Prostate gland (tissue), 2 donors: ENCODE data around the gene IL2RA.

Experiments
- POLR2A ChIP-seq: fragments of 450-650 bp; IDR thresholded peaks from one replicate; pipeline ENCODE4 v1.6.1; 2016; ENCODE audit warnings: antibody characterized with exemption, mild to moderate bottlenecking
- POLR2AphosphoS5 ChIP-seq: sonication (generic); formaldehyde crosslinking; IDR thresholded peaks from one replicate; pipeline ENCODE4 v1.6.1; 2017; ENCODE audit warnings: antibody characterized with exemption
- TF ChIP-seq, protein P1 (sequence below), 4 experiments: fragments of 200-600 bp in 2 of 4; fragments of 450-650 bp in 2 of 4; sonication (generic) in 2 of 4; IDR thresholded peaks; 1 replicate in 3 of 4; 2 replicates in 1 of 4; pipeline ENCODE4 v1.5.1; 2016 to 2019; ENCODE audit warnings: antibody characterized with exemption in 4 of 4, mild to moderate bottlenecking in 2 of 4, moderate library complexity in 2 of 4

DNA sequence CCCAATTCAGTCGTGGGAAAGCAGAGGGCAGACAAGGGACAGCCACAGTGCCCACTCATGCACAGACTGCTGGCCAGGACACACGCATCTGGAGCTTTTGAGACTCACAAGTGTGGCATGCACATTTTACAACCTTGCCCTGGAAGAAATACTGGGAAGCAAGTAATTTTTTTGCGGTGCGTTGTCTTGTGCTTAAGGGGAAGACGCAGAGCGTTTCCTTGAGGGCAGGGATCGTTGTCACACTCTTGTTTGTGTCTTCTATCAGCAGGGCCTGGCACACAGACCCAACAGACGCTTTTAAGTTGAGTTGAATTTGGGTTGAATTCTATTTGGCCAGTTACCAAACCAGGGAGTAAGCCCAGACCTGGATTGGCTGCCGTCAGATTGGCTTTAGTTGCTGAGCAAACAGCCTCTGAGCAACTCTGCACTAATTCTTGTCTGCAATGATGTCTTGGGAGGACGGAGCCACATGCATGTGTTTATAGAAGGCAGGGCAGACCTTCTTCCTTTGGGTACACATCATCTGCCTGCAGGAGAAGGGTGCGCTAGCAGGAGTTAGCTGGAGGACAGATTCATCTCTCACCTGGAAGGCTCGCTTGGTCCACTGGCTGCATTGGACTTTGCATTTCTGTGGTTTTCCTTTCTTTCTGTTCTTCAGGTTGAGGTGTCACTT is 38.4 kb downstream of the IL2RA start:
- TF ChIP-seq POLR2A (no peak), POLR2AphosphoS5 (no peak)
- TF ChIP-seq, protein P1, sequence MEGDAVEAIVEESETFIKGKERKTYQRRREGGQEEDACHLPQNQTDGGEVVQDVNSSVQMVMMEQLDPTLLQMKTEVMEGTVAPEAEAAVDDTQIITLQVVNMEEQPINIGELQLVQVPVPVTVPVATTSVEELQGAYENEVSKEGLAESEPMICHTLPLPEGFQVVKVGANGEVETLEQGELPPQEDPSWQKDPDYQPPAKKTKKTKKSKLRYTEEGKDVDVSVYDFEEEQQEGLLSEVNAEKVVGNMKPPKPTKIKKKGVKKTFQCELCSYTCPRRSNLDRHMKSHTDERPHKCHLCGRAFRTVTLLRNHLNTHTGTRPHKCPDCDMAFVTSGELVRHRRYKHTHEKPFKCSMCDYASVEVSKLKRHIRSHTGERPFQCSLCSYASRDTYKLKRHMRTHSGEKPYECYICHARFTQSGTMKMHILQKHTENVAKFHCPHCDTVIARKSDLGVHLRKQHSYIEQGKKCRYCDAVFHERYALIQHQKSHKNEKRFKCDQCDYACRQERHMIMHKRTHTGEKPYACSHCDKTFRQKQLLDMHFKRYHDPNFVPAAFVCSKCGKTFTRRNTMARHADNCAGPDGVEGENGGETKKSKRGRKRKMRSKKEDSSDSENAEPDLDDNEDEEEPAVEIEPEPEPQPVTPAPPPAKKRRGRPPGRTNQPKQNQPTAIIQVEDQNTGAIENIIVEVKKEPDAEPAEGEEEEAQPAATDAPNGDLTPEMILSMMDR (IDR thresholded peaks at IDR 0.05): no peak
